T-helper 17 cell (primary cell): ENCODE results near the gene PMP22. TPM values are rescaled to one million over a fixed set of nuclear protein-coding genes. Genes with fewer than 3 reads are reported as not detected.

ENCODE experiments used
- ATAC-seq: fragments of 150-1000 bp; cut with Tn5 transposase; 2 replicates; pipeline ENCODE4 v1.10.0; 2021; ENCODE audit warnings: mild to moderate bottlenecking, moderate library complexity
- DNase-seq, 3 donors: peaks; one replicate each; pipeline versions ENCODE4 v3.0.0 to v3.0.0-alpha.2; 2020 to 2021
- H3K9me3 ChIP-seq: one replicate; pipeline ENCODE4 v1.7.0; 2013; ENCODE audit warnings: low read length, mild to moderate bottlenecking; ENCODE audit not compliant: control insufficient read depth, poor library complexity, severe bottlenecking
- H3K27ac Mint-ChIP-seq: one replicate; pipeline ENCODE4 v1.8.0; 2022; ENCODE audit warnings: mild to moderate bottlenecking, moderate library complexity, mixed read lengths
- H3K27me3 Mint-ChIP-seq: one replicate; pipeline ENCODE4 v1.8.0; 2022; ENCODE audit warnings: mixed read lengths
- H3K36me3 Mint-ChIP-seq: one replicate; pipeline ENCODE4 v1.8.0; 2022; ENCODE audit warnings: low read depth, mixed read lengths
- H3K4me1 Mint-ChIP-seq: one replicate; pipeline ENCODE4 v1.8.0; 2022; ENCODE audit warnings: mild to moderate bottlenecking, mixed read lengths
- H3K4me3 Mint-ChIP-seq: one replicate; pipeline ENCODE4 v1.8.0; 2022; ENCODE audit warnings: mild to moderate bottlenecking, moderate library complexity, mixed read lengths
- total RNA-seq, 4 donors: library from RNA in 2 of 4; stranded (reverse) in 2 of 4; gene quantifications; one replicate each; pipeline ENCODE4 v1.2.3 and lab custom pipeline; 2022 to 2026

Gene PMP22
- total RNA-seq, 2 donors from 2014 or later = not detected

- Mint-ChIP-seq H3K36me3 (no peaks in the 10 kb centered on the region), H3K4me1 (peaks cover 2% of the 10 kb centered on the region), H3K27ac (no peak overlapping the region), H3K27me3 (peaks cover 38% of the 10 kb centered on the region), H3K4me3 (no peak overlapping the region)
- ATAC-seq (no peak), DNase-seq (no peak)
- H3K9me3 ChIP-seq = no peaks in the 10 kb centered on the region
Measured at GRCh38 chr17:15289285-15290183, 24.4 kb upstream of the PMP22 start.

GRCh38 chr17:15288859-15289258, 23.7 kb upstream of the PMP22 start:
- ATAC-seq = no peak
- H3K9me3 ChIP-seq = no peaks in the 10 kb centered on the region
- no peak overlapping the region for H3K27ac Mint-ChIP-seq
- H3K4me3 Mint-ChIP-seq = no peak overlapping the region
- peaks cover 2% of the 10 kb centered on the region for H3K4me1 Mint-ChIP-seq
- H3K27me3 Mint-ChIP-seq = peaks cover 40% of the 10 kb centered on the region
- no peak for DNase-seq
- no peaks in the 10 kb centered on the region for H3K36me3 Mint-ChIP-seq

- DNase-seq = no peak
- no peak for ATAC-seq
- peaks cover 2% of the 10 kb centered on the region for H3K4me1 Mint-ChIP-seq
- H3K4me3 Mint-ChIP-seq = no peak overlapping the region
- H3K27me3 Mint-ChIP-seq = peaks cover 40% of the 10 kb centered on the region
- H3K9me3 ChIP-seq = no peaks in the 10 kb centered on the region
- no peaks in the 10 kb centered on the region for H3K36me3 Mint-ChIP-seq
- no peak overlapping the region for H3K27ac Mint-ChIP-seq
Measured at GRCh38 chr17:15287538-15288267, 22.6 kb upstream of the PMP22 start.

- H3K4me1 Mint-ChIP-seq = peaks cover 2% of the 10 kb centered on the region
- H3K9me3 ChIP-seq = no peaks in the 10 kb centered on the region
- H3K27ac Mint-ChIP-seq = no peak overlapping the region
- H3K27me3 Mint-ChIP-seq = peaks cover 50% of the 10 kb centered on the region
- DNase-seq (no peak), ATAC-seq (no peak)
- no peak overlapping the region for H3K4me3 Mint-ChIP-seq
- no peaks in the 10 kb centered on the region for H3K36me3 Mint-ChIP-seq
Measured at GRCh38 chr17:15285466-15285865, 20.3 kb upstream of the PMP22 start.

GRCh38 chr17:15284537-15284936, 19.4 kb upstream of the PMP22 start:
- no peak overlapping the region for H3K4me3 Mint-ChIP-seq
- no peak overlapping the region for H3K27ac Mint-ChIP-seq
- H3K4me1 Mint-ChIP-seq = peaks cover 2% of the 10 kb centered on the region

GRCh38 chr17:15284107-15284506, 19.0 kb upstream of the PMP22 start:
- Mint-ChIP-seq H3K27me3 (peaks cover 53% of the 10 kb centered on the region), H3K36me3 (no peaks in the 10 kb centered on the region), H3K27ac (no peak overlapping the region), H3K4me3 (no peak overlapping the region), H3K4me1 (peaks cover 2% of the 10 kb centered on the region)
- no peak for ATAC-seq
- H3K9me3 ChIP-seq = no peaks in the 10 kb centered on the region
- no peak for DNase-seq

More at GRCh38 chr17:15284537-15284936, 19.4 kb upstream of the PMP22 start:
- DNase-seq = no peak
- H3K27me3 Mint-ChIP-seq = peaks cover 53% of the 10 kb centered on the region
- no peak for ATAC-seq
- H3K36me3 Mint-ChIP-seq = no peaks in the 10 kb centered on the region
- H3K9me3 ChIP-seq = no peaks in the 10 kb centered on the region

- H3K36me3 Mint-ChIP-seq = no peaks in the 10 kb centered on the region
- ATAC-seq (no peak), DNase-seq (no peak)
- peaks cover 52% of the 10 kb centered on the region for H3K27me3 Mint-ChIP-seq
- no peak overlapping the region for H3K27ac Mint-ChIP-seq
- H3K9me3 ChIP-seq = no peaks in the 10 kb centered on the region
- H3K4me1 Mint-ChIP-seq = no peaks in the 10 kb centered on the region
- no peak overlapping the region for H3K4me3 Mint-ChIP-seq
Measured at GRCh38 chr17:15281909-15282308, 16.8 kb upstream of the PMP22 start.

- no peak for ATAC-seq
- H3K4me1 Mint-ChIP-seq = no peaks in the 10 kb centered on the region
Measured at GRCh38 chr17:15278924-15279477, 13.9 kb upstream of the PMP22 start.

GRCh38 chr17:15278380-15278779, 13.3 kb upstream of the PMP22 start:
- H3K27ac Mint-ChIP-seq = no peak overlapping the region
- no peaks in the 10 kb centered on the region for H3K9me3 ChIP-seq
- no peaks in the 10 kb centered on the region for H3K4me1 Mint-ChIP-seq
- no peak for DNase-seq
- no peak for ATAC-seq
- peaks cover 43% of the 10 kb centered on the region for H3K27me3 Mint-ChIP-seq
- no peaks in the 10 kb centered on the region for H3K36me3 Mint-ChIP-seq
- H3K4me3 Mint-ChIP-seq = no peak overlapping the region

More at GRCh38 chr17:15278924-15279477, 13.9 kb upstream of the PMP22 start:
- no peak for DNase-seq
- Mint-ChIP-seq H3K27ac (no peak overlapping the region), H3K4me3 (no peak overlapping the region), H3K36me3 (no peaks in the 10 kb centered on the region), H3K27me3 (peaks cover 43% of the 10 kb centered on the region)
- H3K9me3 ChIP-seq = no peaks in the 10 kb centered on the region

- H3K36me3 Mint-ChIP-seq = no peaks in the 10 kb centered on the region
- H3K27ac Mint-ChIP-seq = no peak overlapping the region
- no peak for ATAC-seq
- H3K27me3 Mint-ChIP-seq = peaks cover 15% of the 10 kb centered on the region
- H3K9me3 ChIP-seq = no peaks in the 10 kb centered on the region
- no peak overlapping the region for H3K4me3 Mint-ChIP-seq
- peaks cover 5% of the 10 kb centered on the region for H3K4me1 Mint-ChIP-seq
- DNase-seq = no peak
Measured at GRCh38 chr17:15274017-15274416, 8.9 kb upstream of the PMP22 start.

GRCh38 chr17:15273141-15273793, 8.1 kb upstream of the PMP22 start:
- no peaks in the 10 kb centered on the region for H3K9me3 ChIP-seq
- Mint-ChIP-seq H3K27me3 (peaks cover 13% of the 10 kb centered on the region), H3K36me3 (no peaks in the 10 kb centered on the region), H3K27ac (no peak overlapping the region), H3K4me3 (no peak overlapping the region), H3K4me1 (peaks cover 5% of the 10 kb centered on the region)
- DNase-seq (no peak), ATAC-seq (no peak)

GRCh38 chr17:15271741-15272140, 6.6 kb upstream of the PMP22 start:
- peaks cover 24% of the 10 kb centered on the region for H3K27me3 Mint-ChIP-seq
- DNase-seq (no peak), ATAC-seq (no peak)
- H3K4me1 Mint-ChIP-seq = peaks cover 5% of the 10 kb centered on the region
- H3K4me3 Mint-ChIP-seq = no peak overlapping the region
- H3K9me3 ChIP-seq = no peaks in the 10 kb centered on the region
- H3K27ac Mint-ChIP-seq = no peak overlapping the region
- H3K36me3 Mint-ChIP-seq = no peaks in the 10 kb centered on the region
